Neural crest cell (in vitro differentiated cells): ENCODE data around the gene KIF26B. TPM values are rescaled to one million over a fixed set of nuclear protein-coding genes. Genes with fewer than 3 reads are reported as not detected.

Source experiments
- DNase-seq: peaks from one replicate; pipeline ENCODE4 v3.0.0; 2021; ENCODE audit warnings: low read depth, mixed read lengths, low spot score
- H3K27ac Mint-ChIP-seq: one replicate; pipeline ENCODE4 v1.8.0; 2021; ENCODE audit warnings: mild to moderate bottlenecking, mixed read lengths; ENCODE audit not compliant: unreplicated experiment
- H3K27me3 Mint-ChIP-seq: 2 replicates; pipeline ENCODE4 v1.8.0; 2021; ENCODE audit warnings: low read depth, mild to moderate bottlenecking, mixed read lengths
- H3K36me3 Mint-ChIP-seq: 2 replicates; pipeline ENCODE4 v1.8.0; 2021; ENCODE audit warnings: low read depth, mild to moderate bottlenecking, mixed read lengths
- H3K4me1 Mint-ChIP-seq: 2 replicates; pipeline ENCODE4 v1.8.0; 2021; ENCODE audit warnings: mixed read lengths
- H3K4me3 Mint-ChIP-seq: one replicate; pipeline ENCODE4 v1.8.0; 2021; ENCODE audit warnings: mild to moderate bottlenecking, mixed read lengths
- H3K9me3 Mint-ChIP-seq: 2 replicates; pipeline ENCODE4 v1.8.0; 2021; ENCODE audit warnings: mixed read lengths
- total RNA-seq: library from RNA; stranded (reverse); gene quantifications from 2 replicates; pipeline ENCODE4 v1.2.1, GENCODE V29; 2021
- TF ChIP-seq, protein P1 (sequence below): fragments of 200-600 bp; sonication (generic); conservative IDR thresholded peaks from 2 replicates; pipeline ENCODE4 v1.5.0; 2021; ENCODE audit warnings: antibody characterized with exemption, mild to moderate bottlenecking

The KIF26B gene
- total RNA-seq, 1 donor from 2014 or later: 6.2 TPM

DNA sequence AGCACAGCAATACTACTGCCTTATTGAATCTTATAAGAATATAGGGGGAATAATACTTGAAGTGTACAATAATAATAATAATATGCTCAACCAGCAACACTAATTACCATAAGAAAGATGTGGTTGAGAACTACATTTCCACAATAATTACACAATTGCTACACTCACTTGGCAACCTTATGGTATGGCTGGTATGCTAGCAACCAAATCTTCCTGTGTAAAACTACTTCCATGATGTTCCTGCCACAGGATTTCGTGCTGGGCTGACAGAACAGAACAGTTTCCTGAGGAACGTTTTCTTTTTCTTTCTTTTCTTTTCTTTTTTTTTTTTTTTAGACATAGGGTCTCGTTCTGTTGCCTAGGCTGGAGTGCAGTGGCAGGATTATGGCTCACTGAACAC lies 50.6 kb downstream of the KIF26B start:
- Mint-ChIP-seq H3K36me3 (peaks cover 19% of the 10 kb centered on the region), H3K4me3 (no peak overlapping the region), H3K27me3 (no peaks in the 10 kb centered on the region), H3K27ac (no peak overlapping the region), H3K4me1 (peaks cover 35% of the 10 kb centered on the region), H3K9me3 (peaks cover 7% of the 10 kb centered on the region)
- TF ChIP-seq, protein P1, sequence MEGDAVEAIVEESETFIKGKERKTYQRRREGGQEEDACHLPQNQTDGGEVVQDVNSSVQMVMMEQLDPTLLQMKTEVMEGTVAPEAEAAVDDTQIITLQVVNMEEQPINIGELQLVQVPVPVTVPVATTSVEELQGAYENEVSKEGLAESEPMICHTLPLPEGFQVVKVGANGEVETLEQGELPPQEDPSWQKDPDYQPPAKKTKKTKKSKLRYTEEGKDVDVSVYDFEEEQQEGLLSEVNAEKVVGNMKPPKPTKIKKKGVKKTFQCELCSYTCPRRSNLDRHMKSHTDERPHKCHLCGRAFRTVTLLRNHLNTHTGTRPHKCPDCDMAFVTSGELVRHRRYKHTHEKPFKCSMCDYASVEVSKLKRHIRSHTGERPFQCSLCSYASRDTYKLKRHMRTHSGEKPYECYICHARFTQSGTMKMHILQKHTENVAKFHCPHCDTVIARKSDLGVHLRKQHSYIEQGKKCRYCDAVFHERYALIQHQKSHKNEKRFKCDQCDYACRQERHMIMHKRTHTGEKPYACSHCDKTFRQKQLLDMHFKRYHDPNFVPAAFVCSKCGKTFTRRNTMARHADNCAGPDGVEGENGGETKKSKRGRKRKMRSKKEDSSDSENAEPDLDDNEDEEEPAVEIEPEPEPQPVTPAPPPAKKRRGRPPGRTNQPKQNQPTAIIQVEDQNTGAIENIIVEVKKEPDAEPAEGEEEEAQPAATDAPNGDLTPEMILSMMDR: no peak
- no peak for DNase-seq

DNA sequence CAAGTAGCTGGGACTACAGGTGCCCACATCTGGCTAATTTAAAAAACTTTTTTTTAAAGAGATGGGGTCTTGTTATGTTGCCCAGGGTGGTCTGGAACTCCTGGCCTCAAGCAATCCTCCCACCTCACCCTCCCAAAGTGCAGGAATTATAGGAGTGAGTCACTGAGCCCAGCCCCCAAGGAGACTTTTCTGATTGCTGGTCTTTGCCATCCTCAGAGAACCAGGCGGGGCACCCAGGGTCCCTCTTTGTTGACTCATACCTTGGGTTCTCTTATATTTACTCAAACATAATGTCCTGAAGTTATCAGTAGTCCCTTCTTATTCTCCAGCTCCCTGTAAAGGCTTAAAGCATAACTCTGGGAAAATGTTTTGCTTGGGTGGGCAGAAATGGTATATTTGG lies 51.1 kb downstream of the KIF26B start:
- peaks cover 7% of the 10 kb centered on the region for H3K9me3 Mint-ChIP-seq
- no peaks in the 10 kb centered on the region for H3K27me3 Mint-ChIP-seq
- TF ChIP-seq, protein P1: no peak
- DNase-seq: no peak
- H3K4me3 Mint-ChIP-seq: no peak overlapping the region
- H3K4me1 Mint-ChIP-seq: peaks cover 31% of the 10 kb centered on the region
- H3K36me3 Mint-ChIP-seq: peaks cover 19% of the 10 kb centered on the region
- no peak overlapping the region for H3K27ac Mint-ChIP-seq

DNA sequence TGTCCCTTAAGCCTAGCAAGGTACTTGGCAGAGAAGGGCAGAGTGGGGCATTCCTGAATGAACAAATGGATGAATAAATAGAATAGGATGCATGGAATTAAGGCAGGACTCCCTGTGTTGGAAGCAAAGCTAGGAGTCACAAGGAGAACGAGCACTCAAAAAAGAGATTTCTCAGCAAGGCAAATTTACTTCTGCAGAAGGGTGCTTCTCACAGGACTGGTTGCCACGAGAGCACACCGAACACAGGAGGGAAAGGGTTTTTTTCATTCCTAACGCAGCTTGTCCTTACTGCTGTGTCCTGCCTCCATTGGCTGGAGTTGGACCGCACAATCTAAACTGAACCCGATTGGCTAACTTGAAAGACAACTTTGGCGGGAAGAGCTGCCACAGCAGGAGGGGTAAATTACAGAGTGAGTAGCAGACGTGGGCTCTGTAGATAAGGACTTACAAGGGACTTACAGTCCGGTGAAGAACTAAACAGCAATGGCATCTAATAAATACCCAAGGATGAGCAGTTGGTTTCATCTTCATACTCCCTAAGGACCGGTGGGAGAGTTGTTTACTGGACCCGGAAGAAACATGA lies 52.4 kb downstream of the KIF26B start:
- Mint-ChIP-seq H3K27ac (no peak overlapping the region), H3K9me3 (peaks cover 7% of the 10 kb centered on the region), H3K36me3 (peaks cover 19% of the 10 kb centered on the region), H3K27me3 (no peaks in the 10 kb centered on the region), H3K4me1 (peaks cover 18% of the 10 kb centered on the region), H3K4me3 (no peak overlapping the region)
- DNase-seq: no peak
- TF ChIP-seq, protein P1: no peak

DNA sequence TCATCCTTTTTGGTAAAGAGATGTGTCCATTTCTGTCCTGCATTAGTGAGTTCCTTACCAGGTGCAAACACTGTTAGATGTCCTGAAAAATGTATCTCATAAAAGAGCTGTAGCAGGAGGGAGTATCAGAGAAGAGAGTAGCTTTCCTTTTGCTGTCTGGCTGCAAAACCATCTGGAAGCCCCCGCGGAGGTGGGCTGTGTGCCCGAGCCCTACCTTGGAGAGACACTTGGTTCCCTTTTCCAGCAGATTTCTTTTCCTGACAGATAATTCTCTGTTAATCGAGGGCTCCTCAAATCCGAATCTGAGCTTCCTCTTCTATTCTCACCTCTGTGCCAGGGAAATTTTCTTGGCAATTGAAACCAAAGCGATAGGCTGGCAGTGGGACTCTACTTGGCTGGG lies 53.0 kb downstream of the KIF26B start:
- peaks cover 7% of the 10 kb centered on the region for H3K9me3 Mint-ChIP-seq
- no peak overlapping the region for H3K27ac Mint-ChIP-seq
- TF ChIP-seq, protein P1: no peak
- peaks cover 19% of the 10 kb centered on the region for H3K36me3 Mint-ChIP-seq
- peaks cover 16% of the 10 kb centered on the region for H3K4me1 Mint-ChIP-seq
- H3K27me3 Mint-ChIP-seq: no peaks in the 10 kb centered on the region
- no peak for DNase-seq
- H3K4me3 Mint-ChIP-seq: no peak overlapping the region

DNA sequence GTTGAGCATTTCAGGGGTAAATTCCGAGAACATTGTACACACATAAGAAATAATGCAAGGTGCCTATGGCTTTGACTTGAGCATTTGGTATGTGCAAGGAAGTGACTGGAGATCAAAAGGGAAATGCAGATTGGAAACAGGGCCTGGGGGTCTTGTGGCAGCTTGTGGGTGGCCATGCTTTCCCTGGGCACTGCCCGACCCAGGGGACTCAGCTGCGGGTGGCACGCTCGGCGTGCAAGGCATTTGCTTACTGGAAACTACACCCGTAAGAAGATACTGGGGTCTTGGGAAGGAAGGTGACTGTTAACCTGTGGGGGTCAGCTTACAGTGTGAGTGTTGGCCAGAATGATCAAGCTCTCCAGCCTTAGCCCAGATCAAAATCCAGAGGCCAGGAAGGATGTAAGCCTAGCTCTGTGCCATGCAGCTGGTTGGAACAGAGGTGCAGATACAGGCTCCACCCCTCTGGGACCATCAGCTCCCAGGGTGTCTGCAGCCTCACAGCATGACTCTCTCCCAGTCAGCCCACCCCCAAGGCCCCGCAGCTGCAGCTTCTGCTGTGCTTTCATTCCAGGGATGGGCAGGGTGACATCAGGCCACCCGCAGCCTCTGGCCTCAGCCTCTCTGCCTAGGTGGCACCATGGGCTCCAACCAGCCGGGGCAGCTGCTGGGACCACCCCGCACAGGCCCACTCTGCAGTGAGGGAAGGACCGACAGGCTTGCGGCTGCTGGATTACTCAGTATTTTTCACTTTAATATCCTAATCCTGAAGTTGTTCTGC lies 55.1 kb downstream of the KIF26B start:
- Mint-ChIP-seq H3K4me3 (no peak overlapping the region), H3K9me3 (peaks cover 6% of the 10 kb centered on the region), H3K27ac (no peak overlapping the region), H3K4me1 (peaks cover 21% of the 10 kb centered on the region), H3K36me3 (peaks cover 19% of the 10 kb centered on the region), H3K27me3 (no peaks in the 10 kb centered on the region)
- no peak for DNase-seq
- TF ChIP-seq, protein P1: no peak
